Epithelial cell of proximal tubule (primary cell): Measurements from ENCODE around the gene CACNB4. TPM values are rescaled to one million over a fixed set of nuclear protein-coding genes. Genes with fewer than 3 reads are reported as not detected.

ENCODE experiments used
- DNase-seq: peaks from one replicate; pipeline ENCODE4 v3.0.0-alpha.2; 2011; ENCODE audit warnings: low read depth
- H3K4me3 ChIP-seq: 2 replicates; pipeline ENCODE4 v1.5.1; 2011; ENCODE audit warnings: low read depth, mild to moderate bottlenecking, low read length
- CTCF ChIP-seq: conservative IDR thresholded peaks from 2 replicates; pipeline ENCODE4 v1.5.1; 2012; ENCODE audit warnings: low read depth, mild to moderate bottlenecking, low read length
- total RNA-seq: library from RNA; depleted of rRNA; stranded (reverse); fragments of >200 nt; gene quantifications from 2 replicates; pipeline ENCODE4 v1.2.3, GENCODE V29; 2015

The CACNB4 gene
- total RNA-seq, 1 donor from 2014 or later = 0.52 TPM

- no peak for DNase-seq
- H3K4me3 ChIP-seq = no peak overlapping the region
- no peak for TF ChIP-seq CTCF
Observed at GRCh38 chr2:151972241-151973012, 126.4 kb downstream of the CACNB4 start.

- DNase-seq = no peak
- TF ChIP-seq CTCF = no peak
- H3K4me3 ChIP-seq = no peak overlapping the region
Observed at GRCh38 chr2:151971301-151972051, 127.4 kb downstream of the CACNB4 start.

DNA sequence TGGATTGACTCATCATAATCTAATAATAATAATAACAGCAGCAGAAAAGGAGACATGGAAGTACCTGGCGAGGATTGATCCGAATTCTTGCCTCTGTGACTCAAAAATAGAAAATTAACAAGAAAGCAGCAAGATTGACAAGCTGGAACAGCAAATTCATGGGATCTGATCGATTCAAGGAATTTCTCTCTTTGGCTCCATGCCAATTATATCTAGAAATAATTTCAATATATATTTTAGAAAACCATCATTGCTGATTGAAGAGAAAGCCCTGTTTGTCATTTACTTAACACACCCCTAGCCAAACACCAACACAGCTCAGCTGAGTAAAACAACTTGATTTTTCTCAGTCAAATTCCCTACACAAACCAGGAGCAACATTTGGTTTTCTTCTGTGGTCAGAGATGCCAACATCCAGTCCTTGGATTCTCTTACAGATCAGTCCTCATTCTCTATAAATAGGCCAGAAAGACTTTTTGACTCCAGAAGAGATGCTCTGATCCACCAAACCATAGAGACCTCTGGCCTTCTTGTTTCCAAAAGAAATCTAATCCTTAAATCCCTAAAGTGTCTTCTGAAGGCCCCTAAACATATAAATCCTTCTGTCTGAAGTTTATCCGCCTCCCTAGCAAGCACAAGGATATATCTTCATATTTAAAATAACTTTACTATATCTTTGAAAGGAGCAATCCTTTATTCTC, 129.9 kb downstream of the CACNB4 start:
- no peak overlapping the region for H3K4me3 ChIP-seq
- no peak for TF ChIP-seq CTCF
- no peak for DNase-seq

DNA sequence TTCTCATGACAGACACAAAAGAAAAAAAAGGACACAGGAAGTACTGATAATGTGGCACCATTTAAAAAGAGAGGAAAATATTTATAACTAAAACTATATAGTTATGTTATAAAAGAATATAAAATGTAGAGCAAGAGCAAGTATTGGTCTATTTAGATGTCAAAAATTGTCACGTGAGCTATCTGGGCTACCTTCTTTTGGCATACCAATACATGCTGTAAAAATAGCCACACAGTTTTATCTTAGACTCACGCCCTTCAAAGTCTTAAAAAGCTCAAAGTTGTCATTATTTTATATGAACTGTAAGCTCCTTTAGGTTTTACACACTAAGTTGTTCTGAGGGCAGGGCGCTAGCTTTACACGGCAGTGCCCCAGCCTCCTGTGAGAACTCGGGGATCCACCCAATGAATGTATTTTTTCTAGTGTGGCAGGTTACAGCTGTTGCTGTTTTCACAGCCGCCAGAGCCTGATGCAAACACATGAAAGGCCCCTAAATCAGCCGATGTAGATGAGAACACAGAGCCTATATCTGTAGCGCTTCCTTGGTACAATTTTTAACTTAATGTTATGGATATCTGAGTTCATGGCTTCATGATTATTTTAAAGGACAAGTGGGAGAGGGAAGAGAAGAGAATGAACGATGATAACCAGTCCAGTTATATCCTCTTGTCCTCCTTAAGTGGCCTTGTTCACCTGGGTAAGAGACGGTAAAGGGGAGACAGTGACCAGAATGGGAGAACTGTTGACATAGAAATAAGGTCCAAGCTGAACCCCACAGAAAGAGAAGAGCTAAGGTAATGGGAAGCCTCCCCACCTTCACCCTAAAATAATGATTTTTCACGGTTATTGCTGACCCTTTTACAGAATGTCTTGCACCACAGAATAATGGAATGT, 130.8 kb downstream of the CACNB4 start:
- H3K4me3 ChIP-seq = no peak overlapping the region
- TF ChIP-seq CTCF = no peak
- DNase-seq = no peak

DNA sequence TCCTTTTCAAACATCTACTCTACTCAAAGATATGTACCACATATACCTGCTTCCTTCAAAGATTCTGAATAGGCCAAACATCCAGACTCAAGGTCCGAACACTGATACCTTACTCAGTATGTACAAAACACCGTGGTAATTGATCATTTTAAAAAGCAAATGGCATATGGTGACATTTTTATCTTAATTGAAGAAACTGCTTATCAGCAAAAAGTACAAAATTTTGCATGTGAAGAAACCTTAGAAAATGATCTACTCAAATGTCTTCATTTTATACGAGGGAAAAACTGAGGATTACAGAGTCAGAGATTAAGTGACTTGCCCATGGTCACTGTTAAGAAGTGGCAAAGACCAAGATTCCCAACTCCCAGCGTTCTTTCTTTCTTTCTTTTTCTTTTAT, 133.0 kb downstream of the CACNB4 start:
- no peak for TF ChIP-seq CTCF
- no peak for DNase-seq
- no peak overlapping the region for H3K4me3 ChIP-seq

DNA sequence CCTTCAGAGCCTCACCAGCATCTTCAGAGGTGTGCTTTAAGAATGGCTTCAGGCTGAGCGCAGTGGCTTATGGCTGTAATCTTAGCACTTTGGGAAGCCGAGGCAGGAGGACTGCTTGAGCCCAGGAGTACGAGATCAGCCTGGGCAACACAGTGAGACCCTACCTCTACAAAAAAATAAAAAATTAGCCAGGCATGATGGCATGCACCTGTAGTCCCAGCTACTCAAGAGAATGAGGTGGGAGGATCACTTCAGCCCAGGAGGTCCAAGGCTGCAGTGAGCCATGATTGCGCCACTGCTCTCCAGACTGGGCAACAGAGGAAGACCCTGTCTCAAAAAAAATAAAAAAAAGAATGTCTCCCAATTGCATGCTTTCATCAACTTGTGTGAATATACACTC, 137.3 kb downstream of the CACNB4 start:
- H3K4me3 ChIP-seq = no peak overlapping the region
- no peak for TF ChIP-seq CTCF
- no peak for DNase-seq
